ENCODE results near the gene CRELD2.
A peak's percentile ranks its signal among the peaks of the same experiment; 100 is the strongest.

The CRELD2 gene

DNA sequence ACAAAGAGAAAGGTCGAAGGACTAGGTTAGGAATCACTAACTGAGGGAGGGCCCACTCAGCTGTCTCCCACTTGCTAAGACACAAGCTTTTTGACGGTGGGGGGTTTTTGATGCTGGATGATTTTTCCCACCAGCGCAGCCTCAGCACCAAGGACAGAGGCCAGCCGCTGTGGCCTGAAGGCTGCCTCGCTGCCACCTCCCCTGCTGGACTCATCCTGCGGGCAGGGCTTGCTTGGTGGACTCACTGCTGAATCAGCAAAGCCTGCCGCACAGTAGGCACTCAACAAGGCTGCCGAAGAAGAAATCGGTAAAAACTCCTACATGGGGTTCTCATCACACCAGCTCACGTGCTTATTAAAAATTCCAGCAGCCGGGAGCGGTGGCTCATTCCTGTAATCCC is 2.8 kb upstream of the CRELD2 start:
- Histone ChIP-seq H3K9ac (ENCODE audit: low read length) (no peak overlapping the region), H3K4me3 (ENCODE audit: low read length) (no peak overlapping the region), H3K27me3 (replicated peaks; ENCODE audit: control insufficient read depth, insufficient read depth, low read length) (no peaks in the 10 kb centered on the region), H3K36me3 (ENCODE audit: control insufficient read depth, insufficient read depth, low read length, severe bottlenecking) (peaks cover 14% of the 10 kb centered on the region), H3K4me1 (ENCODE audit: control insufficient read depth, insufficient read depth, low read length) (peaks cover 9% of the 10 kb centered on the region), H3K9me3 (ENCODE audit: control insufficient read depth, low read length) (no peaks in the 10 kb centered on the region)
- DNase-seq (ENCODE audit: low read depth) = no peak

DNA sequence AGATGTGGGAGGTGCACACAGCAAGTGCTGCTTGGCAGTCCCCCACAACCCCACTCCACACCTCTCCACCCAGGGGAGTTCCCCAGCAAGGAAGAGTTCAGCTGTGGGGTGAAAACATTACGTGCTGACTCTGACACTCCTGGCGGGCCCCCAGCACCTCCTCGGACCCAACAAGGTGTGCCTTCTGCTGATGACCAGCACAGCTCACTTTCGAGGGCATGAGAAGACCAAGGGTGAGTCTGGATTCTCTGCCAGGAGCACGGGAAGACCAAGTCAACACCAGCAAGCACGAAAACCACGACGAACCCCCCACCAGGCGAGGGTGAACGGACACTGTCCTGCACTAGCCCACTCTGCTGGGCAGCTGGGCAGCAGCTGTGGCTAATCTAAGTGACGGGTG is 1.6 kb upstream of the CRELD2 start:
- H3K4me3 ChIP-seq (ENCODE audit: low read length) = no peak overlapping the region
- DNase-seq (ENCODE audit: low read depth) = no peak
- no peaks in the 10 kb centered on the region for H3K9me3 ChIP-seq (ENCODE audit: control insufficient read depth, low read length)
- H3K27me3 ChIP-seq (replicated peaks; ENCODE audit: control insufficient read depth, insufficient read depth, low read length) = no peaks in the 10 kb centered on the region
- H3K36me3 ChIP-seq (ENCODE audit: control insufficient read depth, insufficient read depth, low read length, severe bottlenecking) = peaks cover 14% of the 10 kb centered on the region
- H3K9ac ChIP-seq (ENCODE audit: low read length) = no peak overlapping the region
- peaks cover 9% of the 10 kb centered on the region for H3K4me1 ChIP-seq (ENCODE audit: control insufficient read depth, insufficient read depth, low read length)

DNA sequence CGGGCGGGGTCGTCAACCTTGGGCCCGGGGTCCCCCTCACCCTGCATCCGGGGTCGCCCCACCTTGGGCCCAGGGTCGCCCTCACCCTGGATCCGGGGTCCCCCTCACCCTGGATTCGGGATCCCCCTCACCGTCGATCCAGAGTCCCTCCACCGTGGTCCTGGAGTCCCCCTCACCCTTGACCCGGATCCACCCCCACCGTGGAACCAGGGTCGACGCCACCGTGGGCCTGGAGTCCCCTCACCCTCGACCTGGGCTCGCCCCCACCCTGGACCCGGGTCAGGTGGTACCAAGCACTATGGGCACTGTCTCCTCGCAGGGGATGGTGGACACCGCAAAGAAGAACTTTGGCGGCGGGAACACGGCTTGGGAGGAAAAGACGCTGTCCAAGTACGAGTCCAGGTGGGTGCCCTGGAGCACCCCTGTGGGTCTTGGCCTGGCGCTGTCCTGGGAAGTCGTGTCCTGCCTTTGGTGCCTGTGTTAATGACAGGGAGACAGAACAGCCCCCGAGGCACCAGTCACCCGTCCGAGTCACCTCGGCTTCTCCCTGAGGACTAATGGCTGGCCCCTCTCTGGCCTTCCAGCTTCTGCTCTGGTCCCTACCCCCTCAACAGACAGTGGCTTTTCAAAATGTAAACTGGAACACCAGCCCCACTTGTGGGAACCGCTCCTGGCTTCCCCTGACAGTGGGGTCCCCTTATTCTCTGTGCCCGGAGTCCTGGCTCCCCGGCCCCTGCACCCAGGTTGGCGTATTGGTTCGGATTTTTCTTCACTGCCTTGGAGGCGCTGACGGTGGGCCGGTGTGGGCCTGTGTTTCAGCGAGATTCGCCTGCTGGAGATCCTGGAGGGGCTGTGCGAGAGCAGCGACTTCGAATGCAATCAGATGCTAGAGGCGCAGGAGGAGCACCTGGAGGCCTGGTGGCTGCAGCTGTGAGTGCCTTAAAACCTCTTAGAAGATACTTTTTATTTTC is 762 bp downstream of the CRELD2 start:
- H3K9me3 ChIP-seq (ENCODE audit: control insufficient read depth, low read length) = no peaks in the 10 kb centered on the region
- H3K9ac ChIP-seq (ENCODE audit: low read length) = peak overlapping the region; percentile 94
- H3K4me3 ChIP-seq (ENCODE audit: low read length) = peak overlapping the region; percentile 83
- no peaks in the 10 kb centered on the region for H3K27me3 ChIP-seq (replicated peaks; ENCODE audit: control insufficient read depth, insufficient read depth, low read length)
- no peak for DNase-seq (ENCODE audit: low read depth)
- H3K36me3 ChIP-seq (ENCODE audit: control insufficient read depth, insufficient read depth, low read length, severe bottlenecking) = peaks cover 3% of the 10 kb centered on the region
- H3K4me1 ChIP-seq (ENCODE audit: control insufficient read depth, insufficient read depth, low read length) = peaks cover 9% of the 10 kb centered on the region

DNA sequence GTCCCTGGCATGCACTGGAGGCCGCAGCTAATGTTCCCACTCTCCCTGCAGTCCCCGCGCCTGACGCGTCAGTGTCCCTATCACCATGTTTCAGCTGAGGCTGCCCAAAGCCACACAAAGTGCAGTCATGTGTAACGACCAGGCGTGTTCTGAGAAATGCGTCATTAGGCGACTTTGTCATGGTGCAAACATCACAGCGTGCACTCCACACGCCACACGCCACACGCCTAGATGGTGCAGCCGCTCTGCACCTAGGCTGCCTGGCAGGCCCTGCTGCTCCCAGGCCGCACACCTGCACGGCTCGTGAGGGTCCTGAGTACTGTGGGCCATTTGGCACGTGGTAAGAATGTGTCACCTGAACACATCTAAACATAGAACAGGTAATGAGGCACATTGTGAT is 2.4 kb downstream of the CRELD2 start:
- Histone ChIP-seq H3K36me3 (ENCODE audit: control insufficient read depth, insufficient read depth, low read length, severe bottlenecking) (peaks cover 11% of the 10 kb centered on the region), H3K9me3 (ENCODE audit: control insufficient read depth, low read length) (no peaks in the 10 kb centered on the region), H3K27me3 (replicated peaks; ENCODE audit: control insufficient read depth, insufficient read depth, low read length) (no peaks in the 10 kb centered on the region), H3K4me1 (ENCODE audit: control insufficient read depth, insufficient read depth, low read length) (peaks cover 9% of the 10 kb centered on the region), H3K9ac (ENCODE audit: low read length) (no peak overlapping the region), H3K4me3 (ENCODE audit: low read length) (no peak overlapping the region)
- DNase-seq (ENCODE audit: low read depth) = no peak

DNA sequence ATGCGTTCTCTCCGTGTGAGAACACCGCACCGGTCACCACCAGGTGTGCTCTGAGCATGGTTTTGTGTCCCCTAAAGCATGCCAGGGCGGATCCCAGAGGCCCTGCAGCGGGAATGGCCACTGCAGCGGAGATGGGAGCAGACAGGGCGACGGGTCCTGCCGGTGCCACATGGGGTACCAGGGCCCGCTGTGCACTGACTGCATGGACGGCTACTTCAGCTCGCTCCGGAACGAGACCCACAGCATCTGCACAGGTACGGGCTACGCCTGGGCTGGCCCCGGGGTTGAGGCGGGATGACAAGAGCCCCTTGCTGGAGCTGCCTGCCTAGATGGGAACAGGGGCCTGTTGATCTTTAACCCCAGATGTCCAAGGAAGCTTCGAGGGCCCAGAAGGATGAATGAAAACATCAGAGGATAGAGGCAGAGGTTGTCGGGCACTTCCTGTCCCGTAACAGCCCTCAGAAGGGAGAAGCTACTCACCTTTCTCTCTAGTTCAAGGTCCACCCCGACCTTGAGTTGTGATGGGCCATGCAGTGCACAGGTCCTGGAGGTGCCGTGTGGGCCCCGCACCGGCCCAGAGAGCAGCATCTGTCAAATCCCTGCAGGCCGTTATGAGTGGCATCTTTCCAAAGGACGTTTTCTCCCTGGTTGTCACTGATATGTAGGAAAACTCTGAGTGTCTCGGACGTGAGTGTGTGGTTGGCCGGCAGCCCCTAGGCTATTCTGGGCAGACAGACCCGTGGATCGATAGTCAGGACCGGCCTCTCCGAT is 3.3 kb downstream of the CRELD2 start:
- no peak overlapping the region for H3K9ac ChIP-seq (ENCODE audit: low read length)
- H3K4me1 ChIP-seq (ENCODE audit: control insufficient read depth, insufficient read depth, low read length) = peaks cover 9% of the 10 kb centered on the region
- no peaks in the 10 kb centered on the region for H3K27me3 ChIP-seq (replicated peaks; ENCODE audit: control insufficient read depth, insufficient read depth, low read length)
- peaks cover 13% of the 10 kb centered on the region for H3K36me3 ChIP-seq (ENCODE audit: control insufficient read depth, insufficient read depth, low read length, severe bottlenecking)
- H3K4me3 ChIP-seq (ENCODE audit: low read length) = no peak overlapping the region
- no peaks in the 10 kb centered on the region for H3K9me3 ChIP-seq (ENCODE audit: control insufficient read depth, low read length)
- DNase-seq (ENCODE audit: low read depth) = no peak

DNA sequence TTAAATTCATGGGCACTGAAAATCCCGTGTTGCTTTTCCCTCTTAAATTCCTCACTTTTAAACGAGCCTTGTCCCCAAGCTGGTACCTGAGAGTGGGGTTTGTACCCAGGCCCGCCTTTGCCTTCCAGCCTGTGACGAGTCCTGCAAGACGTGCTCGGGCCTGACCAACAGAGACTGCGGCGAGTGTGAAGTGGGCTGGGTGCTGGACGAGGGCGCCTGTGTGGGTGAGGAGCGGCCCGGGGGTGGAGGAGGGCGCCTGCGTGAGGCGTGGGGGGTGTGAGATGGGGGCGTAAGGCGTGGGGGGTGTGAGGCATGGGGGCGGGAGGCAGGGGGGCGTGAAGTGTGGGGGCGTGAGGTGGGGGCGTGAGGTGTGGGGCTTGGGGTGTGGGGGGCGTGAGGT is 4.0 kb downstream of the CRELD2 start:
- Histone ChIP-seq H3K9ac (ENCODE audit: low read length) (no peak overlapping the region), H3K36me3 (ENCODE audit: control insufficient read depth, insufficient read depth, low read length, severe bottlenecking) (peaks cover 13% of the 10 kb centered on the region), H3K4me1 (ENCODE audit: control insufficient read depth, insufficient read depth, low read length) (peaks cover 9% of the 10 kb centered on the region), H3K4me3 (ENCODE audit: low read length) (no peak overlapping the region), H3K9me3 (ENCODE audit: control insufficient read depth, low read length) (no peaks in the 10 kb centered on the region), H3K27me3 (replicated peaks; ENCODE audit: control insufficient read depth, insufficient read depth, low read length) (no peaks in the 10 kb centered on the region)
- DNase-seq (ENCODE audit: low read depth) = no peak

DNA sequence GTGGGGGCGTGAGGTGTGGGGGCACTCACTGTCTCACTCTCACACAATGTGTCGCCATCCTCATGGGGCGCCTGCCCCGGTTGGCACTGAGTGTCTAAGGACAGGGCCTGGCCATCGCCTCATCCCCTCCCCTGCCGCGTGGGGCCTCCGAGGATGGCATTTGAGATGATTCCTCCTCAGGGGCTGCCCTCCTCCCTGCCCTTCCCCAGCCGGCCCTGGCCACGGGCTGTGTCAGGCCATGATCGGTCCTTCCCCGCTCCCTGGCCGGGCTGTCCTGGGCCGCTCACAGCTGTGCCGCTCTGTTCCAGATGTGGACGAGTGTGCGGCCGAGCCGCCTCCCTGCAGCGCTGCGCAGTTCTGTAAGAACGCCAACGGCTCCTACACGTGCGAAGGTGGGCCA is 4.5 kb downstream of the CRELD2 start:
- DNase-seq (ENCODE audit: low read depth) = no peak
- no peak overlapping the region for H3K4me3 ChIP-seq (ENCODE audit: low read length)
- no peaks in the 10 kb centered on the region for H3K9me3 ChIP-seq (ENCODE audit: control insufficient read depth, low read length)
- H3K9ac ChIP-seq (ENCODE audit: low read length) = no peak overlapping the region
- peaks cover 13% of the 10 kb centered on the region for H3K36me3 ChIP-seq (ENCODE audit: control insufficient read depth, insufficient read depth, low read length, severe bottlenecking)
- H3K27me3 ChIP-seq (replicated peaks; ENCODE audit: control insufficient read depth, insufficient read depth, low read length) = no peaks in the 10 kb centered on the region
- H3K4me1 ChIP-seq (ENCODE audit: control insufficient read depth, insufficient read depth, low read length) = peaks cover 9% of the 10 kb centered on the region

DNA sequence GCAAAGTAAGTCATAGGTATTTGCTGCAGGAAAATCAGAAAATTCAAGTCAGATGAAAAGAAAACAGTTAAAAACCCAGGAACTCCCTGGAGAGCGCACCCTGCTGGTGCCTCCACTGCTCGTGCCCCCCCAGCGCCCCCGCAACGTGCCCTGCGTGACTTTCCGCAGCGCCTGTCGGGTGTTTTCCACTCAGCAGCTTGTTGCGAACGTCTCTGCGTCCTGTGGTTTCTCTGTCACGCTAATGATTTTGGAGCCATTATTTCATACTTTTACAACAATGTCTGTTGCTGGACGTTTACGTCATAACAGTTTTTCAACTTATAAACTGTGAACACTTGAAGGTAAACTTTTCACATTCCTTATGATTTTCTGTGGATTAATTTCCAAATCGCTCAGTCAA is 5.0 kb downstream of the CRELD2 start:
- peaks cover 9% of the 10 kb centered on the region for H3K4me1 ChIP-seq (ENCODE audit: control insufficient read depth, insufficient read depth, low read length)
- DNase-seq (ENCODE audit: low read depth) = no peak
- H3K9ac ChIP-seq (ENCODE audit: low read length) = no peak overlapping the region
- no peaks in the 10 kb centered on the region for H3K27me3 ChIP-seq (replicated peaks; ENCODE audit: control insufficient read depth, insufficient read depth, low read length)
- peaks cover 13% of the 10 kb centered on the region for H3K36me3 ChIP-seq (ENCODE audit: control insufficient read depth, insufficient read depth, low read length, severe bottlenecking)
- H3K4me3 ChIP-seq (ENCODE audit: low read length) = no peak overlapping the region
- H3K9me3 ChIP-seq (ENCODE audit: control insufficient read depth, low read length) = no peaks in the 10 kb centered on the region

DNA sequence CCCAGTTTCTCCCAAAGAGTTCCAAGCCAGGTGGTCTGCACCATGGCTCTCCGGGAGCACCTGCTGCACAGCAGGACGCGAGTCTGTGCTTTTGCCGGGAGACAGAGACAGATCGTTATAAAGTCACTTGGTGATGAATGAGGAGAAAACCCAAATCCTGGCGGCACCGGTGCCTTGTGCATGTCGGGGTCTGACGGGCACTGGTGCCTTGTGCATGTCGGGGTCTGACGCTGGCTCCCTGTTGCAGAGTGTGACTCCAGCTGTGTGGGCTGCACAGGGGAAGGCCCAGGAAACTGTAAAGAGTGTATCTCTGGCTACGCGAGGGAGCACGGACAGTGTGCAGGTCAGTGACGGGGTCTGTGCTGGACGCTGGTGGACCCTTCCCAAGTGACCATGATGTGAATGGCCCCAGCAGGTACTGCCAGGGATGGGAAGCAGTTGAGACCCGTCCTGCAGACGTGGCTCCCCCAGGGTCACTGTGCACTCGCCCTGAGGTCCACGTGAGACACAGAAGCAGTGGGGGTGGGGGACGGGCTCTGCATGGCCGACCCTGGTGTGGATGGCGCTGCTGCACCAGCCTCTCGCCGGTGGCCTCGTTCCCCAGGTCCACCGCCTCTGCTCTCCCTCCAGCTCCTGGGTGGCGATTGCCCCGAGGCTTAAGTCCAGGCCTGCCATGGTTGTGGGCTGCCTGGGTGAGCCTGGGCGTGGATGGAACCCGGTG is 5.8 kb downstream of the CRELD2 start:
- no peak for DNase-seq (ENCODE audit: low read depth)
- H3K4me1 ChIP-seq (ENCODE audit: control insufficient read depth, insufficient read depth, low read length) = peaks cover 5% of the 10 kb centered on the region
- no peaks in the 10 kb centered on the region for H3K9me3 ChIP-seq (ENCODE audit: control insufficient read depth, low read length)

DNA sequence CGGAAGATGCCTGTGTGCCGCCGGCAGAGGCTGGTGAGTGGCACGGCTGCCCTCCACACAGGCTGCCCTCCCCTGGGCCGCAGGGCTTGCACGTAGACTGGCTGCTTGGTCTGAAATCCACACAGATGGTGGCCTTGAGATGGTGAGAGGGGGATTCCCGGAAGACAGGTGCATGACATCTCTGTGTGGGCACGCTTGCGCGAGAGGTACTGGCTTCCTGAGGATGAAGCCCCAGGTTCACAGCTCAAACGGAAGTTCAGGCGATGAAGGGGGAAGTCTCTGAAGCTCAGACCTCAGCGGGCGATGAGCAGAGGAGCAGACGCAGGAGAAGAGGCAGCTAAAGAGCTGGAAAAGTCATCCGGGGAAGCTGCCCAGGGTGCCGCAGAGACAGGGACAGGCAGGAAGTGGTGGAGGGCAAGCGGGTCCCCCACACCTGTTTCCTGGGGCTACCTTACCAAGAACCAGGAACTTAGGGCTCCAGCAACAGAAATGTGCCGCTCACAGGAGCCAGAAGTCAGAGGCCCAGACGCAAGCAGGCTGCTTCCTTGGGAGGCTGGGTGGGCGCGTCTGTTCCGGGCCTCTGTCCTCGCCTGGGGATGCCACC is 7.2 kb downstream of the CRELD2 start:
- Histone ChIP-seq H3K36me3 (ENCODE audit: control insufficient read depth, insufficient read depth, low read length, severe bottlenecking) (peaks cover 13% of the 10 kb centered on the region), H3K9ac (ENCODE audit: low read length) (no peak overlapping the region), H3K27me3 (replicated peaks; ENCODE audit: control insufficient read depth, insufficient read depth, low read length) (no peaks in the 10 kb centered on the region), H3K9me3 (ENCODE audit: control insufficient read depth, low read length) (no peaks in the 10 kb centered on the region), H3K4me3 (ENCODE audit: low read length) (no peak overlapping the region), H3K4me1 (ENCODE audit: control insufficient read depth, insufficient read depth, low read length) (peaks cover 5% of the 10 kb centered on the region)
- no peak for DNase-seq (ENCODE audit: low read depth)

More for the DNA sequence above, 5.8 kb downstream of the CRELD2 start:
- Histone ChIP-seq H3K9ac (ENCODE audit: low read length) (no peak overlapping the region), H3K27me3 (replicated peaks; ENCODE audit: control insufficient read depth, insufficient read depth, low read length) (no peaks in the 10 kb centered on the region), H3K36me3 (ENCODE audit: control insufficient read depth, insufficient read depth, low read length, severe bottlenecking) (peaks cover 13% of the 10 kb centered on the region), H3K4me3 (ENCODE audit: low read length) (no peak overlapping the region)
